ENCODE measurements around the gene CCDC13. TPM values are rescaled to one million over a fixed set of nuclear protein-coding genes. Genes with fewer than 3 reads are reported as not detected.

The CCDC13 gene
- total RNA-seq, 2 donors from 2014 or later, result 0.32 to 0.70 TPM

DNA sequence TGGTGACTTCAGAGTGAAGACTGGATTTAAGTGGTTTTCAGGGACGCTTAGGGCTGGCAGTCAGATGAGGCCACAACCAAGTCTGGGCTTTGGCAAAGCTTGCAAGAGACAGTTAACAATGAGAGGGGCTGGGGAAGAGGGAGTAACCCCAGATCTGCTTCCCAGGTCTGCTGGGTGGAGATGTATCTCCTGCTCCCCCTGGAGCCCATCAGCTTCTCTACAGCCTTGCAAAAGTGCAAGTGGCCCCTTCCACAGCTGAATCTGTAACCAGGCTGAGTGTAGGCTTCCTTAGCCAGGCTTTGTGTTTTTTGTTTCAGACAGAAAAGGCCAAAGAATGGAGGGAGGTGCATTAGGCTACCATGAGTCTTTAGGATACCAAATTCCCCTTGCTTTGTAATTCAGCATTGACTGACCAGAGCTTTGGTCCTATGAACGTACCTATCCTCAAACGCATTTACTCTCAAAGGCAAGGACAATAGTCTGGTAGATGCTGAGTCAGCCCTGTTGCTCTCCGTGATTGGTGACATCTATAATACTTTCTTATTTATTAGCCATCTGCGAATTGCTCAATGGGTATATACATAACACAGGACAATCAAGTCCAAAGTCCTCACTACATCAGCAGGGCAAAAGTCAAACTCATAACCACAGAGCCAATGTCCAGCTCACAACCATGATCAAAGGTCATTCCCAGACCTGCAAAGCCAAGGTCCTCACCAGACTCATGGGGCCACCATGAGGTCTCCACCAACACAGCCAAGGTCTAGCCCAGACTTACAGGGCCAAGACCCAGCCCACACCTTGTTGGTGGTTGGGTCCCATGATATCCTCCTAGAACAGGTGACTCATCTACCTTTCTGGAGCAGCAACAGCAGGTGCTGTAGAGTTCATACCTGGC lies 17.1 kb downstream of the CCDC13 start:
- Mint-ChIP-seq H3K4me1 (ENCODE audit: low read depth) (no peaks in the 10 kb centered on the region), H3K27ac (no peak overlapping the region), H3K4me3 (no peak overlapping the region), H3K27me3 (ENCODE audit: low read depth) (peaks cover 9% of the 10 kb centered on the region), H3K9me3 (no peaks in the 10 kb centered on the region), H3K36me3 (ENCODE audit: insufficient read depth in 2 of 2) (no peaks in the 10 kb centered on the region)
- ATAC-seq (replicated peaks in 1 of 2) (peak in 1 of 2 donors; percentile 37), DNase-seq (peak in 1 of 2 donors; percentile 6)

DNA sequence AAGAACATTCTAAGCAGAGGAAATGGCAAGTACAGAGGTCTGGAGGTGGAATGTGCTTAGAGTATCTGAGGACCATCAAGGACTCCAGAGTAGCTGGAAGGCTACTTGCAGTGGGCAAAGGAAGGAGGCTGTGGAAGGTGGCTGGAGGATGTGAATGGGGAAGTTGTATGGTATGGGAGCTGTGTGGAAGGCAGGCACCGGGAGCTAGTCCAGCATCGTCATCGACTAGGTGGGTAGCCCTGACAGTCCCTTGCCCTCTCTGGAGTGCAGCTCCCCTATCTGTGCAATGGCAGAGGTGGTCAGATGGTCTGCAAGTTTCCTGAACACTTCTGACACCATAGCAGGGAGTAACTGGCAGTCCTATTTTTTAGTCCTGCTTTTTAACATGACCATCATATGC lies 19.3 kb downstream of the CCDC13 start:
- ATAC-seq (replicated peaks in 1 of 2) (no peak), DNase-seq (no peak)
- H3K36me3 Mint-ChIP-seq (ENCODE audit: insufficient read depth in 2 of 2), result no peaks in the 10 kb centered on the region
- H3K4me3 Mint-ChIP-seq, result no peak overlapping the region
- no peaks in the 10 kb centered on the region for H3K9me3 Mint-ChIP-seq
- H3K27me3 Mint-ChIP-seq (ENCODE audit: low read depth), result peaks cover 7% of the 10 kb centered on the region
- peaks cover 4% of the 10 kb centered on the region for H3K4me1 Mint-ChIP-seq (ENCODE audit: low read depth)
- H3K27ac Mint-ChIP-seq, result no peak overlapping the region

DNA sequence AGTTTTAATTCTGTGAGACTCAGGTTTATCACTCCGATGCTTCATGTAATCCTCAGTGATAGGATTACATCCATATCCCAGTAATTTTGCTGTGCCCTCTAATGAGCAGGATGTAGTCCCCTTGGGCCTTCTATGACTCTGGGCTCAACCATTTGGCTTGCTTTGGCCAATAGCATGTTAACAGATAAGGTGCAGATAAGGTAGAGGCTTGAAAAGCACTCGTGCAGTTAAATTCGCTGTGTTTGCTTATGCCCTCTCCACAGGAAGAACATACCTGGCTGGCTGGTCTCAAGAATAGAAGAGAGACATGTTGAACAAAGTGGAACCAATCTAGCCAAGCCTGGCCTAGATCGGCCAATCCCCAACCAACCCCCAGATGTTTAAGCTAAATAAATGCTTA lies 20.1 kb downstream of the CCDC13 start:
- Mint-ChIP-seq H3K4me3 (no peak overlapping the region), H3K36me3 (ENCODE audit: insufficient read depth in 2 of 2) (no peaks in the 10 kb centered on the region), H3K27me3 (ENCODE audit: low read depth) (no peaks in the 10 kb centered on the region), H3K4me1 (ENCODE audit: low read depth) (peaks cover 9% of the 10 kb centered on the region), H3K27ac (no peak overlapping the region), H3K9me3 (no peaks in the 10 kb centered on the region)
- DNase-seq (no peak), ATAC-seq (replicated peaks in 1 of 2) (no peak)

DNA sequence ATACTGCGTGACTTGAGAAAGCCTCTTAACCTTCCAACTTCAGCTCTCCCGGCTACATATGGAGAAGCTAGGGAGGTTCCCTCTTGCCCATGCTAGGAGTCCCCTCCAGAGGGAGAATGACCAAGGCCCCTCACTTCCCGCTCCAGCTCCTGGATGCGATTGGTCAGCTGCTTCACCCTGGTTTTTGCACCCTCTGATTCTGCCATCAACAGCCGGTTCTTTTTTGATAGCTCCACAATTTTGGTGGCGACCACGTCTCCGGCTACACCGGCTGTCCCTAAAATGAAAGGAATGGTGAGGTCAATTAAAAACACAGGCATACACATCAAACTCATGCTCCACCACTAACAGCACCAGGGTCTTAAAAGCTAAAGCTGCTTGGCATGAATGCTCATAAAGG lies 20.6 kb downstream of the CCDC13 start:
- no peak for ATAC-seq (replicated peaks in 1 of 2)
- Mint-ChIP-seq H3K27me3 (ENCODE audit: low read depth) (no peaks in the 10 kb centered on the region), H3K4me1 (ENCODE audit: low read depth) (peaks cover 14% of the 10 kb centered on the region), H3K36me3 (ENCODE audit: insufficient read depth in 2 of 2) (no peaks in the 10 kb centered on the region), H3K4me3 (no peak overlapping the region), H3K27ac (no peak overlapping the region), H3K9me3 (no peaks in the 10 kb centered on the region)
- DNase-seq, result no peak

DNA sequence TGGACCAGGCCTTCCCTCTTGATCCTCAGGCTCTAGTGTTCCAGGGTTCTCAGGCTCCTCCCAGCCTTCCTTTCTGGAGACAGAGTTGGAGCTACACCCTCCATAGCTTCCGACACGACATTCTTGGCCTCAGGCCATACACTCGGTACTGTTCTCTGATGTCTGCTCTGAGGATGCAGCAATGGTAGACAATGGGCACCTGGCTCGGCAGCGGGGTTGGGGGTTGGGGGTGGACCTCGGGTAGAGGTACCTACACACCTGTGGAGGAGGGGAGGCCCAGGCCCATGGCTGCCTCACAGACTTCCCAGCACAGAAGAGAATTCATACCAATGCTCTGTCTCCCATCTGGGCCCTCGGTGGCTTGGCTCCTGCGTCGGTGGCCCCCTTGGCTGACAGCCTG lies 21.4 kb downstream of the CCDC13 start:
- H3K4me1 Mint-ChIP-seq (ENCODE audit: low read depth), result peaks cover 14% of the 10 kb centered on the region
- no peak for DNase-seq
- no peaks in the 10 kb centered on the region for H3K9me3 Mint-ChIP-seq
- no peak for ATAC-seq (replicated peaks in 1 of 2)
- no peaks in the 10 kb centered on the region for H3K27me3 Mint-ChIP-seq (ENCODE audit: low read depth)
- H3K36me3 Mint-ChIP-seq (ENCODE audit: insufficient read depth in 2 of 2), result no peaks in the 10 kb centered on the region
- H3K27ac Mint-ChIP-seq, result no peak overlapping the region
- no peak overlapping the region for H3K4me3 Mint-ChIP-seq

DNA sequence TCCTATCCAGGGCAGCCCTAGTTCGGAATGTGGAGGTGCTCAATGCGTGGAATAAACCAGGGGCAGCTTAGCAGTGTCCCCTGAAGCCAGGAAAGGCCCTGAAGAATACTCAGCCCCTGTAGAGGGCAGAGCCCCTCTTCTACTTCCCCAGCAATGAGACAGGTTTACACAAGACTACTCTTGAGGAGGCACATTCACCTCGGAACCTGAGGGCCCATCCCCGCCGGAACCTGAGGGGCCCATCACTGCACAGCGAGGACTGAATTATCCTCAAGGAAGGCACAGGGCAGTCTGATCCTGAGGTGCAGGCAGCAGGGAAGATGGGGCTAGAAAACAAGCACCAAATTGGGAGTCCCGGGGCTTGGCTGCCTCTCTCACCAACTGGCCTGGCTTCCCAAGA lies 22.2 kb downstream of the CCDC13 start:
- Mint-ChIP-seq H3K27me3 (ENCODE audit: low read depth) (no peaks in the 10 kb centered on the region), H3K4me3 (no peak overlapping the region), H3K36me3 (ENCODE audit: insufficient read depth in 2 of 2) (no peaks in the 10 kb centered on the region), H3K27ac (no peak overlapping the region), H3K9me3 (no peaks in the 10 kb centered on the region), H3K4me1 (ENCODE audit: low read depth) (peaks cover 14% of the 10 kb centered on the region)
- ATAC-seq (replicated peaks in 1 of 2) (no peak), DNase-seq (no peak)

DNA sequence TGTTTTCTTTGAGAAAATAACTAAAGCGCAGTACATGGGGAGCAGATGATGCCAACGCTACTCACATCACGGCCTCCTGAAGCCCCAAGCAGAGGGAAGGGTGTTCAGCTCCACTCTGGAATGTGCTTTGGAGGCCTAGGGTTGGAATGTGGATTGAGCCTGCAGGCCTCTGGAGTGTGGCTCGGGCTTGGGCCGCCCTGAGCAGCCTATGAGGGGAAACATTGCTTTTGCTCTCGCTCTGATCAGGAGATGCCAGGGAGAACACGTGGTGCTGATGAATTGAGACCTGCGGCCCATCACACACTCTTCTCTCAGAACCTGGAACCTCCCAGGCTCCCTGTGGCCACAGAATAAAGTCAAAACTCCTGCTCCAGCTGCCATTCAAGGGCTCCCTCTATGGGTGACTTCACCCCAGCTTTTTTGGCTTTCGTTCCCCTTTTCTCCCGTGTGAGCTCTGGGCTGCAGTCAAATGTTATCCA lies 23.3 kb downstream of the CCDC13 start:
- H3K27me3 Mint-ChIP-seq (ENCODE audit: low read depth), result no peaks in the 10 kb centered on the region

DNA sequence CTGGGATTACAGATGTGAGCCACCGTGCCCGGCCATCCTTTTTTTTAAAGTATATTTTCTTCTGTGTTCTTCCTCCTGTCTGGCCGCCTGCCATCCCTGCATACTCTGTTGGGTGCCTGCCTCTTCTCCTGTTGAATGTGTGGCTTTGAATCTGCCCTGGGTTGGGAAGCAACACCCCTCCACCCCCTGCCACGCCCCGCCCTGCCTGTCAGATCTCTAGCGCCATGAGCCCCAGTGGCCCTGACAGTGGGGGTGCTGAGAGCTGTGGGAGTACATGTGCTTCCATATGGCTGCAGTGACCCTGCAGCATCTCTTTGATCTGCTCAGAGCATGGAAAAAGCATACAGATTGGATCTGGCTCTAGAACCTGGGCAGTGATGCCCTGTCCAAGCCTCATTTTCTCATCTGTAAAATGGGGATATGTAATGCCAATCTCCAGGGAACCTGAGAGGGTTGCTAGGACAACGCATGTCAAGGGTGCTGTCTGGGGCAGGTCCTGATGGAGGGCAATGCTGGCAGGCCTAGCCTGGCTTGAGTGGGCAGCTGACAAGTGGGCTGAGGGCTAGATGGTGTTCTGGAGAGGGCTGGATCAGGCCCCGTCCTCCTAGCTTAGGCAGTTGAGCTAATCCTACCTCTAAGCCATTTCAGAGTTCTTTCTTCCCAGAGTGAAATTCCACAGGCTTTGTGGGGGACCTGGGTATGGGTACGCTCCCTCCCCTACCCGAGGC lies 23.9 kb downstream of the CCDC13 start:
- ATAC-seq (replicated peaks in 1 of 2), result no peak

More for the DNA sequence above, 23.3 kb downstream of the CCDC13 start:
- Mint-ChIP-seq H3K9me3 (no peaks in the 10 kb centered on the region), H3K4me3 (no peak overlapping the region), H3K4me1 (ENCODE audit: low read depth) (peaks cover 14% of the 10 kb centered on the region), H3K36me3 (ENCODE audit: insufficient read depth in 2 of 2) (no peaks in the 10 kb centered on the region), H3K27ac (no peak overlapping the region)
- ATAC-seq (replicated peaks in 1 of 2), result no peak
- no peak for DNase-seq

DNA sequence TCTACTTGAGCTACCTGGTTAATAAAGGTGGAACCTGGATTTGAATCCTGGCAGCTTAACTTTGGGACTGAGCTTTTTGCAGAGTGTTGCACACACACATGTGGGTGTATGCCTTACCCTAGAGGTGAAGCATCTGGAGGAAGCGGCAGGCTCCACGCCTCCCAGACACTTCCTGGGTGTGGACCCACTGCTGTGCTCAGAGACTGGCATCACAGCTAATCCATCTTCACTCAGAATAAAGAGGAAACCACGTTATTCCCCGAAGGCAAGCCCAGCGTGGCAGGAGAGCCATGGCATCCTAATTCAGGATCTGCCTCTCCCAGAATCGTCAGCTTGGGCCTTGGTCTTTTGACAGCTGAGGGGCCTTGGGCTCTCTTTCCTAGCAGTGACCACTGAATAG lies 25.5 kb downstream of the CCDC13 start:
- DNase-seq, result no peak

More for the DNA sequence above, 23.9 kb downstream of the CCDC13 start:
- Mint-ChIP-seq H3K4me1 (ENCODE audit: low read depth) (peaks cover 14% of the 10 kb centered on the region), H3K36me3 (ENCODE audit: insufficient read depth in 2 of 2) (no peaks in the 10 kb centered on the region), H3K27ac (no peak overlapping the region), H3K27me3 (ENCODE audit: low read depth) (no peaks in the 10 kb centered on the region), H3K9me3 (no peaks in the 10 kb centered on the region), H3K4me3 (no peak overlapping the region)
- DNase-seq, result no peak

DNA sequence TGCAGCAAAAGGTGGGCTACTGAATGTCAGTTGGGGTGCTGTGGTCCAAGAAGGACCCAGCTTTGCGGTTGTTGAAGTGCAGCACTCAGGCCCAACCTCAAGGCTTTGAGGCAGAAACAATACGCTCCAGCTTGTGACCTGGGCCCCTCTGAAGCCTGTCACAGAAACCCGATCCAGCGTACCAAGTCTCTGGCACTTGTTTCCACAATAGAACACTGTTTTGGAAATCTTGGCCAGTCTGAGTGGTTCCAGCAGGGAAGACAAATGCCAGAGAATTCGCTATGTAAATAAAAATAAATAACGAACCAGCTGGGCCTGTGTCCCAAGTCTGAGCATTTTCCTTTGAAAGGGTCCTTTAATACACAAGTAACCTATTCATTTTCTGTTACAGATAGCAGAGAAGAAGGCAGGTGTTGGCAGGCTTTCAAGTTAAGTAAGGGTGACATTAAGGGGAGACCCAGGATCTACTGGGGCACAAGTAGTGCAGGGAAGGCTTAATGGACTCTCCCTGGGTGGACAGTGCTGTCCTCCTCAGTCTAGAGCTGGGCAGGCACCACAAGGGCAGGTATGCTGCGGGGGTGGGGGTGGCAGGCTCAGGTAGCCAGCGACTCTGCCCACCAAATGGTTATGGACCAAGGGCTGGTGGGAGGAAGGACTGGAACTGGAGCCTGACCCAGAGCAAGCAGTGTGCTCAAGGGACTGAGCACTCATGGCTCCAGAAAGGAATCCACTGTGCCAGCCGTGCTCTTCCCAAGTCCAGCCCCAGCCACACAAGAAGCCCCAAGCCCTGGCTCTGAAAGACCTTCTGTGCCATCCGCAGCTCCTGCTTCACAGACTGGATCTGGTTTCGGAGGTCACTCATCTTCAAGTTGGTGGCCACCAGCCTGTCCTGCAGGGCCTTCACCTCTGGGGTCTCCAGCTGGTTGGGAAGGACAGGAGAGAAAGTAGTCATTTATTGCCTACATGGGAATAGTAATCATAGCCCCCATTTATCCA lies 26.3 kb downstream of the CCDC13 start:
- no peaks in the 10 kb centered on the region for H3K27me3 Mint-ChIP-seq (ENCODE audit: low read depth)
- no peak for ATAC-seq (replicated peaks in 1 of 2)
- peaks cover 14% of the 10 kb centered on the region for H3K4me1 Mint-ChIP-seq (ENCODE audit: low read depth)
- DNase-seq, result no peak
- no peaks in the 10 kb centered on the region for H3K9me3 Mint-ChIP-seq
- H3K4me3 Mint-ChIP-seq, result no peak overlapping the region
- no peaks in the 10 kb centered on the region for H3K36me3 Mint-ChIP-seq (ENCODE audit: insufficient read depth in 2 of 2)
- H3K27ac Mint-ChIP-seq, result no peak overlapping the region

More for the DNA sequence above, 25.5 kb downstream of the CCDC13 start:
- no peak for ATAC-seq (replicated peaks in 1 of 2)
- no peaks in the 10 kb centered on the region for H3K36me3 Mint-ChIP-seq (ENCODE audit: insufficient read depth in 2 of 2)
- H3K4me3 Mint-ChIP-seq, result no peak overlapping the region
- no peak overlapping the region for H3K27ac Mint-ChIP-seq
- H3K9me3 Mint-ChIP-seq, result no peaks in the 10 kb centered on the region
- H3K4me1 Mint-ChIP-seq (ENCODE audit: low read depth), result peaks cover 14% of the 10 kb centered on the region
- H3K27me3 Mint-ChIP-seq (ENCODE audit: low read depth), result no peaks in the 10 kb centered on the region

DNA sequence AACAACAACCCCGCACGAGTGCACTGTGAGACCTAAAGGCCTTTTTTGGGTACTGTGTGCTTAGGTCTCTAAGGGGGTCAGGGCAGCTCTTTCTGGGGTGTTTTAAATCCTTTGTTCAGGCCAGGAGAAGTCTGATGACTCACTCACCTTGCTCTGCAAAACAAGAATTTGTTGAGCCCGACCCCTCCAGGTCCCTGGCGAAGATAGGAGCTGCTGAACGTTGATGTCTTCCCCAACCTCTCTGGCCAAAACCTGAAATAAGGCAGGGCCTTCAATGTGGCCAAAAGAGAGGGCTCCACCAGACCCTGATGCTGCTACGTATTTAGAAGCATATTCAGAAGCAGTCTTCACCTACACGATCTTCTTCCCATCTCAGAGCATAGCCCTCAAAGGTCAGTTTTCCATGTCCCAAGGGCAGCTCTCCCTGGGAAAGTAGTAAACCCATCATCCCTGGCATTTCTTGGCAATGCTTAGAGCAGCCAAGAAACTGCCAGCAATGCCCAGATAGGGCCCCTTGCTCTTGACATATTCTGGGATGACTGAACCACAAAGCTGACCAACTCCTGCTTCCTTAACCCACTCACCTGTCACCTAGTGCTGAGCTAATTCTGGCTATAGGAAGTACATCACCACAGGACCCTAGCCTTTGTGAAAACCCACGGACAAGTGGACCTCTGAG lies 27.1 kb downstream of the CCDC13 start:
- ATAC-seq (replicated peaks in 1 of 2), result no peak
- no peak for DNase-seq
- Mint-ChIP-seq H3K4me1 (ENCODE audit: low read depth) (peaks cover 14% of the 10 kb centered on the region), H3K9me3 (no peaks in the 10 kb centered on the region), H3K27me3 (ENCODE audit: low read depth) (no peaks in the 10 kb centered on the region), H3K36me3 (ENCODE audit: insufficient read depth in 2 of 2) (no peaks in the 10 kb centered on the region), H3K27ac (no peak overlapping the region), H3K4me3 (no peak overlapping the region)

DNA sequence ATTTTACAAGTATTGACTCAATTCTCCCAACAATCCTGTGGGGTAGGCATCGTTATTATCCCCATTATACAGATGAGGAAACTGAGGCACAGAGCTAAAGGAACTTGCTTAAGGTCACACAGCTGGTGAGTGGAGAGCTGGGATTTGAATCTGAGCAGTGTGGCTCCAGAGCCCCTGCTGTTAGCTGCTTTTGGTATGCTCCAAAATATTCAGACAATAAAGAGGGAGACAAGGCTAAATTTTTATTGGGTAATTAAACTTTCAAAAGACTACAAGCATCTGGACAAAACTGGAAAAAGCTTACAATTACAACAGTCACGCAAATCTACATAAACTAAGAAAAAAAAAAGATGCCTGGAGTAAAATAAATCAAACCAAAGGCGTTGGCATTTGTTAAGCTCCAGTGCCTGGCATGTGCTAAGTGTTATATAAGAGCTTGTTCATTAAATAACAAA lies 27.7 kb downstream of the CCDC13 start:
- H3K4me3 Mint-ChIP-seq, result no peak overlapping the region
- H3K27me3 Mint-ChIP-seq (ENCODE audit: low read depth), result no peaks in the 10 kb centered on the region
- no peaks in the 10 kb centered on the region for H3K36me3 Mint-ChIP-seq (ENCODE audit: insufficient read depth in 2 of 2)
- DNase-seq, result no peak
- H3K27ac Mint-ChIP-seq, result no peak overlapping the region
- no peaks in the 10 kb centered on the region for H3K9me3 Mint-ChIP-seq
- no peak for ATAC-seq (replicated peaks in 1 of 2)
- peaks cover 14% of the 10 kb centered on the region for H3K4me1 Mint-ChIP-seq (ENCODE audit: low read depth)
